Stimulated activated CD4-positive, alpha-beta T cell treated with anti-CD3 and anti-CD28 coated beads, Interleukin-4, amount 100 ng/mL, for 48 hours (primary cell): Measurements from ENCODE around the gene ICOSLG.
"Not testable (repeated sequence)": the region's sequence is repeated elsewhere in the genome, so short reads cannot be mapped to it uniquely, and the experiment has no call there.

Experiments used
- DNase-seq, 2 donors: peaks; one replicate each; pipeline ENCODE4 v3.0.0-alpha.2; 2020; ENCODE audit warnings: low read depth in 2 of 2

ICOSLG gene

DNA sequence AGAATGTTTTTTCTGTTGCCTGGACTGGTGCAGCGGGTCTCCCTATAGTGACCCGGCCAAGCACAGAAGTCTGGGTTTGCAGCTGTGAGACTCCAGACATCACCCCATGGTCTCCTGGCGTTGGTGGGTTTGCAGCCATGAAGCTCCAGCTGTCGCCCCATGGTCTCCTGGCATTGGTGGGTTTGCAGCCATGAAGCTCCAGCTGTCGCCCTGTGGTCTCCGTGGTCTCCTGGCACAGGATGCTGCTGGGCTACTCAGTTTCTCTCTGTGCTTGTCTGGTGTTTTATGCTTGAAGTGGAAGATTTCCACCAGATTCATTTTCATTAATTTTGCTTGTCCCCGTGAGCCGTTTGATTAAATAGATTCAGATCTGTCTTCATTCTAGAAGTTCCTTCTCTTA lies 58.5 kb downstream of the ICOSLG start:
- not testable (repeated sequence) for DNase-seq

GRCh38 chr21:44181506-44181905 lies 59.2 kb downstream of the ICOSLG start:
- DNase-seq: not testable (repeated sequence)

GRCh38 chr21:44176127-44176526 lies 64.6 kb downstream of the ICOSLG start:
- DNase-seq: not testable (repeated sequence)

GRCh38 chr21:44175189-44175588 lies 65.6 kb downstream of the ICOSLG start:
- not testable (repeated sequence) for DNase-seq
